Inflammatory macrophage (primary cell): ENCODE measurements around the gene PDE4D.

ENCODE experiments used
- DNase-seq, 2 donors: peaks; one replicate each; pipeline ENCODE4 v3.0.0-alpha.2; 2020 to 2022

The PDE4D gene

GRCh38 chr5:59126016-59126707, 767.4 kb downstream of the PDE4D start:
- no peak for DNase-seq

- DNase-seq: no peak
Observed at GRCh38 chr5:59125011-59125961, 768.2 kb downstream of the PDE4D start.

- DNase-seq: no peak
Observed at GRCh38 chr5:59123595-59124561, 769.6 kb downstream of the PDE4D start.

DNA sequence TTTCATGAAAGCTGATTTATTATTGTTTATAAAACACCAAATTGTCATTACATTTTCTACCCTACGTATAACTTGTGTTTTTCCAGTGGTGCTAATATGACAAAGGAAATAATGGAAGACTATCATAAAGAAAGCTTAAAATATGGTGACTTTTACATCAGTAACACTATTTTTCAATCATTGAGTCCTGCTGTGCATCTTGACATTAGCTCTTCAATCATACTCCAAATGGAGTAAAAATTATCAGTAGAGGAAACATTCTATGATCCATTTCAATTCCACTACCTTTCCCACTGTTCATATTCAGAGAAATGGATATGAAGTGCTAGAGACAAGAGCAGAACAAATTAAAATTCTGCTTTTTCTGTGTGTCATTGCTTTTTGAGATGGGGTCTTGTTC, 774.0 kb downstream of the PDE4D start:
- DNase-seq: no peak

DNA sequence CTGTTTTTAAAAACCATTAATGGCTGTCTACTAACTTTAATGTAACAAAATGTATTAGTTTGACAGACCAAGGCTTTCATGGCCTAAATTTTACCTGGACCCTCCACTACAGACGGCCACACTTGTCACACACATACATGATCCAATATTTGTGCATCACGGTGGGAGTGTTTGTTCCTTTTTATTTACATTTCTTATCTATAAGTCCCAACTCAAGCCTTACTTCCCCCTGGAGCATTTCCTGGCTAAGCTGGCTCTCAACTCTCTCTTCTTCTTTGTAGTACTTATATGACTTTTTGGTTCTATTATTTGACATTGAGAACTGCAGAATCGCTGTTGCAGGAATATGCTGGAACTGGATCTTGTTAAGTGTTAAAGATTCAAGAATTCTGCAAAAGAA, 776.2 kb downstream of the PDE4D start:
- DNase-seq: no peak

DNA sequence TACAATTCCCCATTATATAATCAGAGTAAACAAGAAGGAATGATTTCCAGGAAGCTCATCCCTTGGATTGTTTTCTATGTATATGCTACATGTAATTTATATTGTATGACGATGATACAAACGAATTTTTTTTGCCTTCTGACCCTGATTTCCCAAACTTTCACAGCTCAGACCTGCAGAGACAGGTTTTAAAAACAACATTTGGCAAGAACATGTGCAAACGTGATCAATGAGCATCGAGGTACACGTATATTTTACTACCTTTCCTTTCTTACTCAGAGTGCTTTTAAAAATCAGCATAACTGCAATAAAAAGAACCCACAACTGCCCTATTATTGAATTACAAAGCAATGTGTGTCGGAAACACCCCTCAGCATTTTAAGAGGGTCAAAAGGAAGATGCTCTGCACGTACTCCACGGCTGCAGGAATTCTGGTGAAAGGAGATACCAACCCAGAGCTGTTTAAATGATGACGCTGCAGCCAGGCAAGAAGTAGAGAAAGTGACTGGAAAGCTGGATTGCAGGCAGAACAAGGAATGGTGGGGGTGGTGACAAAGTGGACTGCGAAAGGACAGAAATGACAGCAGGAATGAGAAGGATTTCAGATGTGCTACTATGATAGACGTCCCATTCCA, 777.2 kb downstream of the PDE4D start:
- no peak for DNase-seq

GRCh38 chr5:59115345-59115744, 778.2 kb downstream of the PDE4D start:
- no peak for DNase-seq

DNA sequence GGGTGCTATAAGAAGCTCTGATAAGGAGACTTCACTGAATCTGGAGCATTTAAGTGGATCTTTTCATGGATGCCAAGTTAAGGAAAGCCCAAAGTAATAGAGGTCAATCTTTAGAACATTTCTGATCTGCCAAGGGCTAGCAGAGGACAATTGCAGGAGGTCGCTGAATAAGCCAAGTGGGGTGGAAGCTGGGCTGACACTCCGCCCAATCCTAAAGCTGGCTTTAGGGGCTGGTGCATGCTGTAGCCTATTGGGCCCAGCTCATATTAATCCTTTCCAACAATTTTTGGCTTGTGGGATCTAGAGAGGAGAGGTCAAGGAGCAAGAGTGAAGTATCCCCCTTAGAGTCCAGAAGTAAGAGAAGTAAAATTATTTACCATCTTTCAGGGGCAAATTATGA, 784.1 kb downstream of the PDE4D start:
- no peak for DNase-seq

DNA sequence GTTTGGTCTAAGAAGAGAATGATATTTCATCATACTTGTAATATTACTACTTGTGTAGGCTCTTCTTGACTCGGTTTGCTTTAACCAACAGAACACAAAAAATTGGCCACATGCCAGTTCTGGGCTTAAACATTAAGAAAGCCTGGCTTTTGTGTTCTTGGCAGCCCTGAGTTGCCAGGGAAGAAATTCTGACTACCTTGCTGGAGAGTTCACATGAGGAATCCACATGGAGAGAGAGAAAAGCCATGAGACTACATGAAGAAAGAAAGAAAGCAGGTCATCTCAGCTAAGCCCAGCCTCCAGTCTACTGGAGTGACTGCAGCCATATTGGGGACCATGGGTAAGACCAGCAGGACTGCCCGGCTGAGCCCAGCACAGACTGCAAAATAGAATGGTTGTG, 785.8 kb downstream of the PDE4D start:
- no peak for DNase-seq

DNA sequence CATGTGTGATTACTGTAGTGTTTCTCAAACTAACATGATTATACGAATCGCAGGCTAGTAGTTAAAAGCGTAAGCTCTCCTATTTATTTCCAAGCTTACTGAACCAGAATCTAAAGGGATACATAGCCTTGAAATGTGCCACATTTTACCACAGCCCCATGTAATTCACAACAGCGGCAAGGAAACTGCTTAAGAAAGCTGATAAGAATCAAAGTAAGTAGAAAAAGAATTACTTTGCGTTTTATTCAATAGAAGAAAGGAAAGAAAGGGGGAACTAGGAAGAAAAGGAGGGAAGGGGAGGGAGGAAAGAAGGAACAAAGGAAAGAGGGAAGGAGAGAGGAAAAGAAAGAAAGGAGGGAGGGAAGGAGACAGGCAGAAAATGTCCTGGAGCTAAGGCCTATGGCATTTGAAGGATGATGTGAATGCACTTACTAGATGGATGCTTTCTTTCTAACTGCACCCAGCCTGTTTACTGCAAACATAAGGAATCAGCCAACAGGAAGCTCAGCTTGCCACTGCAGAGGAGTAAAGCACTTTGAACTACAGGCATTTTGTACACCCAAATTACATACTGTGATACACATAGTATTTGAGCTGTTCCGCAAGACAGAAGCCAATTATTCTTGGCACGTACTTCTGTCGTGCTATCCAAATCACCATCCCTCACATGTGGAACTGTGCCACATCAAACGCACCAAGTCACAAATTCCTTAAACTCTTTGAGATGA, 789.0 kb downstream of the PDE4D start:
- DNase-seq: no peak

DNA sequence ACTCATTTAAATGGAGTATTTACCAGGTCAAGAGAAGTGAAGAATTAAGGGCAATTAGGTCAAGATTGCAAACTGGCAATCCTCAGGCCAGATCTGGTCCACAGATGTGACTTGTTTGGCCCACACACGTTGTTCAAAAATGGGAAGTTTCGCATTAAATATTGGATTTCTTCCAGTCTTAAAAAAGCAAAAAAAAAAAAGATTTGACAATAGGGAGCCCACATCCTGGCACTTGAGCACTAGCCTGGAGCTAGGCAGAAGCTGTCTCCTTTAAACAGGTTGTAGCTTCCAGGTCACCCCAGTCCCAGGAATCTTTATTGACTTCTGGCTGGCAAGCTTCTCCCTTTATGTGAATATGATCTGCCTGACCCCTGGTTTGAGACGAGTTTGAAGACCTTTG, 790.2 kb downstream of the PDE4D start:
- no peak for DNase-seq

DNA sequence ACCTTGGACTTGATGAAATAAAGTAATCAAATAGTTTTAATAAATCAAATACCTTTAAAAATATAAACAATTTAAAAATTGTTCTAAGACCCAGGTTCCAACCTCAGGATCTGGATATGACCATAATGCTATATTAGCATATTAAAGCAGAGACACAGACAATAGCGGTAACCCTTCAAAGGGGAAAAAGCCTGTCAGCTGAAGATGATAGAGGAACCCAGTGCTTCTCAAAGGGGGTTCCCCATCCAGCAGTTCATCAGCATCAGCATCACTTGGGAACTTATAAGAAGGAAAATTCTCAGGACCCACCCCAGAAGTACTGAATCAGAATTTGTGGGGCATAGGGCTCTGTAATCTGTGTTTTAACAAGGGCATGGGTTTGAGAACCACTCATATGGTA, 791.1 kb downstream of the PDE4D start:
- DNase-seq: no peak

DNA sequence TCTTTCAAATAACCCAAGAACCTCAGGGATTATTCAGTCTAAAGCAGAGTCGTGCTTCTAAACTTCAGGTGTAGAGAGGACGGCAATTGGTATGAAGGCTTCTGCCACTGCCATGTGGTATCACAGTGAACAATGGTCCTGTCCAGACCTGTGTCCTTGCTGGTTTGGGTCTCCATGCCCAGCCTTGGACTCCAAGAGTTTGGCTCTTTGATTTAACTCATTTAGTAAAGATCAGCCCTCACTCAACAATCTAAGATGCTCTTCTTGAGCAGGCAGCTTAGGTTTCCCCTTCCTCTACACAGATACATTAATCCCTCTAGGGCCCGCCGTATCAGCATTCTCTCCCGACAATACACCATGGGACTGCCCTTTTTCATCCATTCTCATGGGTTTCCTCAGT, 792.7 kb downstream of the PDE4D start:
- DNase-seq: no peak

- no peak for DNase-seq
Observed at GRCh38 chr5:59099995-59100345, 793.6 kb downstream of the PDE4D start.

GRCh38 chr5:59099270-59099994, 794.1 kb downstream of the PDE4D start:
- DNase-seq: no peak

GRCh38 chr5:59098743-59099142, 794.8 kb downstream of the PDE4D start:
- DNase-seq: no peak

- no peak for DNase-seq
Observed at GRCh38 chr5:59097712-59098111, 795.8 kb downstream of the PDE4D start.

DNA sequence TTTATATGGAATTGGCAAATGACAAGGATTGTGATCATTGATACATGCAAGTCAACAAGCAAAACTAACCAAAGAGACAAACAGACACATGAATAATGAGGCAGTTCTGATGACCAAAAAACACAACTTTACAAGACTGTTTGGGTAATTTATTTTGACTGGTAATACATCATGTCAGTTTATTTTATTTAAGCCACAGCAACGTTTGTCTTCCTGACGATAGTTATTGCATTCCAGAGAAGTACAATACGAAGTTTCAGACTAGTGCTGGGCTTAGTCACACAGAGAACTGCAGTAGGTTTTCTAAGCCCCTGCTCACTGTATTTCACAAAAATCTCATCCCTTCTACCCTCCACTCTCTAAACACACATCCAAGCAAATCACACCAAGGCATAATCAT, 796.4 kb downstream of the PDE4D start:
- DNase-seq: no peak

DNA sequence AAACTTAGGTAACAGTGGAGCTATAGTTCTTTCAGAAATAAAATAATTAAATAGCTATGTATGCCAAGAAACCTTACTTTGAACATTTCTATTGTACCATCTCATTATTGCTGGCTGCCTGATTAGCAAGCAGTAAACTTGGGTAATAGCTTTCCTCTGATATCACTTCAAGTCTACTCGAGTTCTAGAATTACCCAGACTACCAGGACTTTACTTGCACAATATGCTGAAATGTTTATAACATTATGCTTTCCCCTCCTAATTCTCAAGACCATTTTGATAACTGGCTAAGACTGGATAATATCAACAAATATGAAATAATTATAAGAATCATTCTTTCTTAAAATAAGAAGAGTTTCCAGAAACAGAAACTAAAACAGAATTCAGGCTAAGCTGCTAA, 798.0 kb downstream of the PDE4D start:
- no peak for DNase-seq

- no peak for DNase-seq
Observed at GRCh38 chr5:59094864-59095263, 798.7 kb downstream of the PDE4D start.

DNA sequence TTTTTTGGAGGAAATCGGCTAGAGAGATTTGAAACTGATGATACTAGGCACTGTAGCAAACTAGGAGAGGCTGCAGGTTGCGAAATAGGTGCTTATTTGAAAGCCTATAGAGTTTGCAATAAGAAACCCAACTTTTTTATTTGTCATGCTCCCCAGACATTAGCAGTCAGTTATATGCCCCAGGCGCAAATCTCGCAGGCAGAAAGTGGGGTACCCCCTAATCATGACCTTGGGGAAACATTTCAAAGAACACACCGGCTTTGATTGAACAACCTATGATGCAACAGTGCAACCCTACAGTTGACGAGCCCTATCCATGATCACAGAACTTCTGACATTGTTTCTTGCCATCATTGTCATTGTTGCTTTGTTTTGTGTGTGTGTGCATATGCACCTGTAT, 800.2 kb downstream of the PDE4D start:
- no peak for DNase-seq
